ENCODE results near the gene FOXJ2. TPM values are rescaled to one million over a fixed set of nuclear protein-coding genes. Genes with fewer than 3 reads are reported as not detected.

FOXJ2 gene
- 4.1 and 4.2 TPM in 2 replicates for total RNA-seq

GRCh38 chr12:8032242-8033152 lies at the start of gene FOXJ2:
FOXJ2 (plus strand) TSS chr12:8032716; CDS start chr12:8039833, 7,117 bp downstream.

GRCh38 chr12:8065991-8066594 lies 33.6 kb downstream of the FOXJ2 start, which contains the start of gene C3AR1:
C3AR1 (minus strand) TSS chr12:8066359; CDS start chr12:8060185, 6,174 bp downstream.

Other genes with a start within 250 kb of the FOXJ2 start
- not detected in 2 replicates for gene NANOG, start 243.3 kb upstream of the FOXJ2 start, total RNA-seq
- gene SLC2A14, start 159.8 kb upstream of the FOXJ2 start, total RNA-seq, result under 0.01 and 0.22 TPM in 2 replicates
- 49.6 and 82.9 TPM in 2 replicates for gene SLC2A3, start 96.5 kb upstream of the FOXJ2 start, total RNA-seq
- gene C3AR1, start 33.6 kb downstream of the FOXJ2 start, total RNA-seq, result 0.11 and 0.17 TPM in 2 replicates
- gene NECAP1, start 49.6 kb downstream of the FOXJ2 start, total RNA-seq, result 29.9 and 32.5 TPM in 2 replicates
- gene CLEC4A, start 90.9 kb downstream of the FOXJ2 start, total RNA-seq, result 0.43 TPM in 2 replicates
- gene ZNF705A, start 124.3 kb downstream of the FOXJ2 start, total RNA-seq, result not detected in 2 replicates
- under 0.01 TPM in 1 of 2 replicates, not detected in the other for gene FAM90A1, start 194.9 kb downstream of the FOXJ2 start, total RNA-seq

All from dermis lymphatic vessel endothelial cell (primary cell).